Peyer's patch (tissue), 4 donors: ENCODE measurements around the gene PCDHGA12. TPM values are rescaled to one million over a fixed set of nuclear protein-coding genes. Genes with fewer than 3 reads are reported as not detected.
"Not testable (repeated sequence)": the region's sequence is repeated elsewhere in the genome, so short reads cannot be mapped to it uniquely, and the experiment has no call there.

ENCODE experiments used
- DNase-seq, 3 donors: peaks; one replicate each; pipeline ENCODE4 v3.0.0-alpha.2; 2017 to 2019
- H3K27ac ChIP-seq, 4 donors: fragments of 200-600 bp; sonication (generic); one replicate each; pipeline ENCODE4 v1.5.1; 2016 to 2019
- H3K27me3 ChIP-seq, 2 donors: fragments of 200-600 bp; sonication (generic); one replicate each; pipeline ENCODE4 v1.5.1; 2019
- H3K36me3 ChIP-seq, 3 donors: fragments of 200-600 bp; sonication (generic); one replicate each; pipeline ENCODE4 v1.5.1; 2016 to 2019
- H3K4me1 ChIP-seq, 4 donors: fragments of 200-600 bp; sonication (generic); one replicate each; pipeline ENCODE4 v1.5.1; 2016 to 2019
- H3K4me3 ChIP-seq, 4 donors: fragments of 200-600 bp; sonication (generic); 1 replicate in 3 of 4; 2 replicates in 1 of 4; pipeline ENCODE4 v1.5.1; 2016 to 2019; ENCODE audit warnings: mild to moderate bottlenecking in 1 of 4
- H3K9me3 ChIP-seq, 4 donors: fragments of 200-600 bp; sonication (generic); one replicate each; pipeline ENCODE4 v1.5.1; 2016 to 2019; ENCODE audit warnings: mild to moderate bottlenecking in 1 of 4
- CTCF ChIP-seq, 6 experiments: fragments of 450-650 bp in 4 of 6; fragments of 200-600 bp in 2 of 6; sonication (generic) in 1 of 6; IDR thresholded peaks; one replicate each; pipeline ENCODE4 v1.5.1; 2017 to 2019; ENCODE audit warnings: antibody characterized with exemption in 6 of 6, mild to moderate bottlenecking in 3 of 6, moderate library complexity in 1 of 6
- POLR2A ChIP-seq, 2 donors: fragments of 450-650 bp; IDR thresholded peaks; one replicate each; pipeline ENCODE4 v1.5.1; 2017; ENCODE audit warnings: antibody characterized with exemption in 2 of 2, mild to moderate bottlenecking in 2 of 2, moderate library complexity in 2 of 2
- total RNA-seq, 4 donors: library from RNA; depleted of rRNA; stranded (reverse); fragments of >200 nt; gene quantifications; one replicate each; pipeline ENCODE4 v1.1.0, GENCODE V29; 2016

The PCDHGA12 gene
- total RNA-seq, 4 donors from 2014 or later: 1.4 to 12.4 (median 4.7) TPM

GRCh38 chr5:141417494-141418172 lies 12.7 kb upstream of the PCDHGA12 start, which contains the start of gene PCDHGB7:
PCDHGB7 (plus strand) TSS chr5:141417677; CDS start chr5:141417860, 183 bp downstream.
- not testable (repeated sequence) for H3K27ac ChIP-seq, H3K27me3 ChIP-seq
- peak in 2 of 3 donors; percentile 54 to 80 for DNase-seq

GRCh38 chr5:141419074-141419880 lies 11.0 kb upstream of the PCDHGA12 start:
- TF ChIP-seq CTCF (IDR thresholded peaks at IDR 0.05): no peak
- no peak for TF ChIP-seq POLR2A (IDR thresholded peaks at IDR 0.05)
- no peaks in the 10 kb centered on the region for H3K4me1 ChIP-seq
- H3K27me3 ChIP-seq: no peaks in the 10 kb centered on the region
- no peak overlapping the region for H3K27ac ChIP-seq
- H3K9me3 ChIP-seq: peaks cover 0 to 80% (median 26%) of the 10 kb centered on the region in 4 donors
- H3K36me3 ChIP-seq: no peaks in the 10 kb centered on the region
- DNase-seq: no peak
- H3K4me3 ChIP-seq: no peak overlapping the region

More at GRCh38 chr5:141417494-141418172, 12.7 kb upstream of the PCDHGA12 start, which contains the start of gene PCDHGB7:
- not testable (repeated sequence) for H3K36me3 ChIP-seq, H3K4me1 ChIP-seq
- TF ChIP-seq CTCF (IDR thresholded peaks at IDR 0.05): peak; percentile 24 to 51 (median 40)
- H3K4me3 ChIP-seq: peak within 1 kb of the TSS in 3 of 4 donors; percentile 26 to 41 (median 39)
- peaks cover 0 to 85% (median 25%) of the 10 kb centered on the region in 4 donors for H3K9me3 ChIP-seq

- H3K27ac ChIP-seq: no peak within 1 kb of the TSS
- H3K4me1 ChIP-seq: no peaks in the 10 kb centered on the region
- peak within 1 kb of the TSS; percentile 13 to 31 (median 30) for H3K4me3 ChIP-seq
- H3K36me3 ChIP-seq: no peaks in the 10 kb centered on the region
- H3K27me3 ChIP-seq: no peaks in the 10 kb centered on the region
- DNase-seq: peak in 2 of 3 donors; percentile 46 to 67
- TF ChIP-seq CTCF (IDR thresholded peaks at IDR 0.05) (peak in 4 of 6 experiments; percentile 13 to 33 (median 20)), POLR2A (IDR thresholded peaks at IDR 0.05) (no peak)
- peaks cover 0 to 77% (median 21%) of the 10 kb centered on the region in 4 donors for H3K9me3 ChIP-seq
Measured at GRCh38 chr5:141420855-141421488, 9.3 kb upstream of the PCDHGA12 start, which contains the start of gene PCDHGA11. PCDHGA11 (plus strand) TSS chr5:141421051; CDS start chr5:141421228, 177 bp downstream.

- peak overlapping the region in 2 of 4 donors; percentile 30 for H3K4me3 ChIP-seq
- H3K27ac ChIP-seq: no peak overlapping the region
- H3K9me3 ChIP-seq: peaks cover 0 to 80% (median 21%) of the 10 kb centered on the region in 4 donors
- DNase-seq: no peak
- no peaks in the 10 kb centered on the region for H3K4me1 ChIP-seq
- no peaks in the 10 kb centered on the region for H3K27me3 ChIP-seq
- no peaks in the 10 kb centered on the region for H3K36me3 ChIP-seq
- TF ChIP-seq POLR2A (IDR thresholded peaks at IDR 0.05) (no peak), CTCF (IDR thresholded peaks at IDR 0.05) (no peak)
Measured at GRCh38 chr5:141421489-141421855, 8.8 kb upstream of the PCDHGA12 start.

GRCh38 chr5:141422742-141423291 lies 7.5 kb upstream of the PCDHGA12 start:
- no peaks in the 10 kb centered on the region for H3K36me3 ChIP-seq
- peaks cover 0 to 85% (median 24%) of the 10 kb centered on the region in 4 donors for H3K9me3 ChIP-seq
- H3K27me3 ChIP-seq: no peaks in the 10 kb centered on the region
- DNase-seq: no peak
- no peak overlapping the region for H3K27ac ChIP-seq
- no peaks in the 10 kb centered on the region for H3K4me1 ChIP-seq
- no peak for TF ChIP-seq POLR2A (IDR thresholded peaks at IDR 0.05)
- TF ChIP-seq CTCF (IDR thresholded peaks at IDR 0.05): no peak
- H3K4me3 ChIP-seq: no peak overlapping the region
